Esophagus muscularis mucosa (tissue), 4 donors: ENCODE measurements around the gene IPO11.

Source experiments
- CTCF ChIP-seq, 3 experiments: fragments of 200-600 bp in 2 of 3; fragments of 450-650 bp in 1 of 3; sonication (generic) in 2 of 3; IDR thresholded peaks; one replicate each; pipeline ENCODE4 v1.5.1; 2017 to 2019; ENCODE audit warnings: antibody characterized with exemption in 3 of 3, mild to moderate bottlenecking in 2 of 3, moderate library complexity in 1 of 3
- EP300 ChIP-seq: sonication (generic); formaldehyde crosslinking; IDR thresholded peaks from one replicate; pipeline ENCODE4 v1.6.1; 2017; ENCODE audit warnings: antibody characterized with exemption
- POLR2A ChIP-seq: fragments of 450-650 bp; IDR thresholded peaks from one replicate; pipeline ENCODE4 v1.6.1; 2017; ENCODE audit warnings: antibody characterized with exemption, moderate library complexity, mild to moderate bottlenecking, low read depth

GRCh38 chr5:62661126-62661525 lies 248.6 kb downstream of the IPO11 start:
- TF ChIP-seq CTCF (IDR thresholded peaks at IDR 0.05) (no peak), POLR2A (no peak), EP300 (no peak)
